Kidney epithelial cell (primary cell): ENCODE results near the gene SORCS2. TPM values are rescaled to one million over a fixed set of nuclear protein-coding genes. Genes with fewer than 3 reads are reported as not detected.

Experiments
- DNase-seq: peaks from one replicate; pipeline ENCODE4 v3.0.0-alpha.2; 2010; ENCODE audit warnings: low read depth
- H3K27me3 ChIP-seq: 2 replicates; pipeline ENCODE4 v1.6.0; 2011; ENCODE audit warnings: low read length; ENCODE audit not compliant: control insufficient read depth, insufficient read depth
- H3K36me3 ChIP-seq: 2 replicates; pipeline ENCODE4 v1.5.1; 2011; ENCODE audit warnings: low read length; ENCODE audit not compliant: control insufficient read depth, insufficient read depth
- H3K4me3 ChIP-seq: 2 replicates; pipeline ENCODE4 v1.5.1; 2011; ENCODE audit warnings: low read depth, mild to moderate bottlenecking, control low read depth, low read length
- CTCF ChIP-seq: IDR thresholded peaks from 2 replicates; pipeline ENCODE4 v1.5.1; 2011; ENCODE audit warnings: mild to moderate bottlenecking, moderate library complexity, low read length, control low read depth, inconsistent platforms; ENCODE audit not compliant: insufficient read depth, poor library complexity, severe bottlenecking
- total RNA-seq: library from RNA; depleted of rRNA; stranded (reverse); fragments of >200 nt; gene quantifications from 2 replicates; pipeline ENCODE4 v1.2.3, GENCODE V29; 2015

Gene SORCS2
- total RNA-seq, 1 donor from 2014 or later: 1.4 TPM

GRCh38 chr4:7217039-7217438 is 24.7 kb downstream of the SORCS2 start:
- DNase-seq: no peak
- Histone ChIP-seq H3K27me3 (no peaks in the 10 kb centered on the region), H3K36me3 (no peaks in the 10 kb centered on the region), H3K4me3 (no peak overlapping the region)
- no peak for TF ChIP-seq CTCF

- Histone ChIP-seq H3K4me3 (no peak overlapping the region), H3K36me3 (no peaks in the 10 kb centered on the region), H3K27me3 (no peaks in the 10 kb centered on the region)
- no peak for DNase-seq
- no peak for TF ChIP-seq CTCF
Measured at GRCh38 chr4:7217474-7218321, 25.4 kb downstream of the SORCS2 start.

GRCh38 chr4:7218686-7219085 is 26.3 kb downstream of the SORCS2 start:
- no peak for DNase-seq
- no peak for TF ChIP-seq CTCF
- Histone ChIP-seq H3K36me3 (no peaks in the 10 kb centered on the region), H3K4me3 (no peak overlapping the region), H3K27me3 (no peaks in the 10 kb centered on the region)

GRCh38 chr4:7222521-7222920 is 30.2 kb downstream of the SORCS2 start:
- H3K27me3 ChIP-seq: peaks cover 8% of the 10 kb centered on the region
- DNase-seq: no peak
- no peaks in the 10 kb centered on the region for H3K36me3 ChIP-seq
- no peak for TF ChIP-seq CTCF
- H3K4me3 ChIP-seq: no peak overlapping the region

GRCh38 chr4:7223541-7223940 is 31.2 kb downstream of the SORCS2 start:
- DNase-seq: no peak
- H3K36me3 ChIP-seq: no peaks in the 10 kb centered on the region
- peaks cover 8% of the 10 kb centered on the region for H3K27me3 ChIP-seq
- no peak overlapping the region for H3K4me3 ChIP-seq
- no peak for TF ChIP-seq CTCF

- DNase-seq: no peak
- H3K4me3 ChIP-seq: no peak overlapping the region
- H3K36me3 ChIP-seq: no peaks in the 10 kb centered on the region
- H3K27me3 ChIP-seq: peaks cover 8% of the 10 kb centered on the region
- no peak for TF ChIP-seq CTCF
Measured at GRCh38 chr4:7224001-7224400, 31.7 kb downstream of the SORCS2 start.
